Measurements from ENCODE around the gene ZNF385D. TPM values are rescaled to one million over a fixed set of nuclear protein-coding genes. Genes with fewer than 3 reads are reported as not detected.

Gene ZNF385D
- total RNA-seq, 1 experiment from 2014 or later = 13.0 TPM

- no peaks in the 10 kb centered on the region for H3K36me3 ChIP-seq (ENCODE audit: control insufficient read depth, insufficient read depth, low read length)
- H3K4me3 ChIP-seq (ENCODE audit: low read depth in 2 of 2, low read length in 2 of 2) = no peak overlapping the region
- H3K27me3 ChIP-seq (ENCODE audit: control insufficient read depth, insufficient read depth, low read length) = no peaks in the 10 kb centered on the region
- no TSS peak for BruUV-seq (replicated peaks)
- in situ Hi-C loops (cut with HindIII; ENCODE audit: low pct_unique_long_range_greater_than_20kb, low sequenced_read_pairs) (no loop called here), intact Hi-C loops (cut with micrococcal nuclease; ENCODE audit: unreplicated experiment) (no loop called here)
- H3K4me1 ChIP-seq (ENCODE audit: control insufficient read depth, insufficient read depth, low read length) = no peaks in the 10 kb centered on the region
- TF ChIP-seq REST (IDR thresholded peaks at IDR 0.05; ENCODE audit: insufficient read depth in 1 of 2, low read depth in 2 of 2, low read length in 1 of 2) (no peak), TCF7L2 (IDR thresholded peaks at IDR 0.05; ENCODE audit: low read depth, low read length) (no peak), SIN3A (IDR thresholded peaks at IDR 0.05; ENCODE audit: borderline replicate concordance, insufficient read depth, low read depth, low read length) (no peak), POLR2AphosphoS5 (IDR thresholded peaks at IDR 0.05; ENCODE audit: low read depth, low read length) (no peak), CTCF (IDR thresholded peaks at IDR 0.05) (no peak)
- ATAC-seq (no peak), DNase-seq (ENCODE audit: low read depth, low spot score) (no peak)
- ChIA-PET POLR2A (interaction anchor here (0.6 kb wide), 1 partner anchor 41 kb away, joined by 3 read pairs; no protein-coding TSS in a partner anchor), CTCF (no interaction called here)
- H3K9me3 ChIP-seq (ENCODE audit: control insufficient read depth, insufficient read depth, low read depth, low read length) = no peaks in the 10 kb centered on the region
- no peak overlapping the region for H3K27ac ChIP-seq (ENCODE audit: low read length)
Observed at GRCh38 chr3:21744793-21745192, 6.2 kb downstream of the ZNF385D start.

GRCh38 chr3:21738935-21739702 is 11.9 kb downstream of the ZNF385D start:
- Histone ChIP-seq H3K4me1 (ENCODE audit: control insufficient read depth, insufficient read depth, low read length) (no peaks in the 10 kb centered on the region), H3K27me3 (ENCODE audit: control insufficient read depth, insufficient read depth, low read length) (no peaks in the 10 kb centered on the region), H3K36me3 (ENCODE audit: control insufficient read depth, insufficient read depth, low read length) (no peaks in the 10 kb centered on the region), H3K9me3 (ENCODE audit: control insufficient read depth, insufficient read depth, low read depth, low read length) (no peaks in the 10 kb centered on the region), H3K4me3 (ENCODE audit: low read depth in 2 of 2, low read length in 2 of 2) (peak overlapping the region in 1 of 2 experiments; percentile 18; a peak in 1 of 4 replicates), H3K27ac (ENCODE audit: low read length) (peak overlapping the region; percentile 23; the same call in 1 of the 2 replicates)
- intact Hi-C loops (cut with micrococcal nuclease; ENCODE audit: unreplicated experiment) = no loop called here
- in situ Hi-C loops (cut with HindIII; ENCODE audit: low pct_unique_long_range_greater_than_20kb, low sequenced_read_pairs) = no loop called here
- no peak for DNase-seq (ENCODE audit: low read depth, low spot score)
- no peak for ATAC-seq
- no peak for TF ChIP-seq REST (IDR thresholded peaks at IDR 0.05; ENCODE audit: insufficient read depth in 1 of 2, low read depth in 2 of 2, low read length in 1 of 2)
- no peak for TF ChIP-seq CTCF (IDR thresholded peaks at IDR 0.05)
- TF ChIP-seq TCF7L2 (IDR thresholded peaks at IDR 0.05; ENCODE audit: low read depth, low read length) = no peak
- no peak for TF ChIP-seq SIN3A (IDR thresholded peaks at IDR 0.05; ENCODE audit: borderline replicate concordance, insufficient read depth, low read depth, low read length)
- TF ChIP-seq POLR2AphosphoS5 (IDR thresholded peaks at IDR 0.05; ENCODE audit: low read depth, low read length) = no peak
- ChIA-PET POLR2A (interaction anchor here (0.6 kb wide), 1 partner anchor 9 kb away, joined by 7 read pairs; no protein-coding TSS in a partner anchor), CTCF (no interaction called here)
- BruUV-seq (replicated peaks) = no TSS peak
